GM19438 (cell line): ENCODE results near the gene ICOSLG.
"Not testable (repeated sequence)": the region's sequence is repeated elsewhere in the genome, so short reads cannot be mapped to it uniquely, and the experiment has no call there.

Experiments used
- ATAC-seq: cut with Tn5 transposase; IDR thresholded peaks from one replicate; pipeline ENCODE4 v1.9.1; 2021; ENCODE audit warnings: low read depth; ENCODE audit not compliant: unreplicated experiment

The ICOSLG gene

DNA sequence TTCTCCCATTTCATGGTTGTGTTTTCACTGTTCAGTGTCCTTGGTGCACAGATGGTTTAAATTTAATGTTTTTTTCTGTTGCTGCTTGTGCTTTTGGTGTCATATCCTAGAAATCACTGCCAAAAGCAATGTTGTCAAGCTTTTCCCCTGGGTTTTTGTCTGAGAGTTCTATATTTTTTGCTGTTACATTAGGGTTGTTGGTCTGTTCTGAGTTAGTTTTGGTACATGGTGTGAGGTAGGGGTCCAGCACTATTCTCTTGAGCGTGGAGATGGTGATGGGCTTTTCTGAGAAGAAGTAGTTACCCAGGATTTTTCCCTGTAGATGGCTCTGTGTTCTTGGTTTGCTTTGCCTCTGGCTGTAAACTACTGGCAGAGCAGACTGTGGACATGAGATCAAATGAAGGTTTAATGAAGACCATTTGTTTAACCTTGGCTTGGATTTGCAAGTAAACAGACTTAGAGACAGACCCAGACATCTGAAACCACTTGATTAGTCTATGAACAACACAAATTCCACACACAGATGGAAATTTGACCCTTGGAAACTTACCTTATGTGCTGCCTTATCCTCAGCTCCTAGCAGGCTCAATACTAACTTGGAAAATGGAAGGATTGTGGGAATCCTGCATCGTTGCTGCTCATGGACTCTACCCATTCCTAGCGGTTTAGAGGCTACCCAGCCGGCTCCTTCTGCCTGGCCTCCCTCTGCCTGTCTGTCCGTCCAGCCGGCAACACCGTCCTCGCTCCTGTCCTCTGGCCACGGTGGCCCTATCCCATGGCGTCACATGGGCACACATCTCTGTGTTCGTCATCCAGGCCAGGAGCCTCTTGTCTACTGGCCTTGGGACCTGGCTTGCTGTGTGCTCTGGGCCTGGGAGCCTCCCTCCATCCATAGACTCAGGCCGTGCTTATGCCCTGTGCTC is 50.1 kb downstream of the ICOSLG start:
- ATAC-seq = not testable (repeated sequence)

DNA sequence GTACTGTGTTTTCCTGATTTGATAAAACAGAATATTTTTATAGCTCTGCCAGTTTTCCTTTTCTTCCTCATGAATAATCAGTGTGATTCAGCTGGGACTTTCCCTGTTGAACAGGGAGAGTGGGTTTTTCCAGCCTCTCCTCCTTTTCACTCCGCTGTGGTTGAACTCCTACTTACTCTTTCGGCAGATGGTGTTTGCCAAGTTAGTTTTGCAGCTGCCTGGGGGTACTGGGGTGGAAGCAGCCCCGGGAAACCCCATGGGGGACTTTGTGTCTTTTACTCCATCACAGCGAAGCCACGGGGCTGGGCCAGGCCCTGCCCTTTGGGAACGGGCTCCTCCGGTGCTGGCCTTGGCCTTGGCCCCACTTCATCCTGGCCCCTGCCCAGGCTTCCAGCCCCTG is 55.9 kb downstream of the ICOSLG start:
- ATAC-seq = not testable (repeated sequence)

DNA sequence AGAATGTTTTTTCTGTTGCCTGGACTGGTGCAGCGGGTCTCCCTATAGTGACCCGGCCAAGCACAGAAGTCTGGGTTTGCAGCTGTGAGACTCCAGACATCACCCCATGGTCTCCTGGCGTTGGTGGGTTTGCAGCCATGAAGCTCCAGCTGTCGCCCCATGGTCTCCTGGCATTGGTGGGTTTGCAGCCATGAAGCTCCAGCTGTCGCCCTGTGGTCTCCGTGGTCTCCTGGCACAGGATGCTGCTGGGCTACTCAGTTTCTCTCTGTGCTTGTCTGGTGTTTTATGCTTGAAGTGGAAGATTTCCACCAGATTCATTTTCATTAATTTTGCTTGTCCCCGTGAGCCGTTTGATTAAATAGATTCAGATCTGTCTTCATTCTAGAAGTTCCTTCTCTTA is 58.5 kb downstream of the ICOSLG start:
- not testable (repeated sequence) for ATAC-seq

DNA sequence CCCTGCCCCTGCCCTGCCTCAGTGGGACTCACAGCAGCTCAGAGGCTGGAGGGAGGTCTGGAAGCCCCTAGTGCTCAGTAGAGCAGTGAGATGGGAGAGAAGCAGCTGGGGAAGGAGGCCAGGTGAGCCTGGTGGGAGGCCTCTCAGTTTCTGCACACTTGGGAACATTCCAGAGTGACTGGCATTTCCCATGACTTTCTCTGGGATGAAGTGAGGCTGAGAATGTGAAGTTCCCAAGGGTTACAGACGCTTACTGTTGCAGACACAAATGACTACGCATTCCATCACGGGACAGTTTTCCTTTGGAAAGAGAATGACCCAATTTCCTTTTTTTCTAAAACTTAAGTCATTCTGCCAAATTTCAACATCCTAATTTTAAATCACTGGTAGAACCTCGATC is 59.2 kb downstream of the ICOSLG start:
- not testable (repeated sequence) for ATAC-seq

DNA sequence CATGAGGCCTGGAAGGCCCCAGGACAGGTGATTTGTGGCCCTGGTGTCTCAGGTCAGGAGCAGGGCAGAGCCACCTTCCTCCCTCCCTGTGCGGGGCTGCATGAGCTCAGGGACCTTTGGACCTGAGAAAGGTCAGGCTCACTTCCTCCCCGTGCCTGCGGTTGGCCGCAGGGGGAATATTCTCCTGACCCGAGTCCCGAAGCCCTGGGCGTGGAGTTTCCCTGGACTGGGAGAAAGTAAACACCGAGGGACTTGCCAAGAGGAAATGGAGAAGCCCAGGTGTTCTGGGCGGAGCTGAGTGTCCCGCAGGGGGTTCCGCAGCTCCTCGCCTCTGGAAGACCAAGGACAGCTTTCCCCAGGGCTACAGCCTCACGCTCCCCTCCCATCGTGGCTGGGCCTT is 64.6 kb downstream of the ICOSLG start:
- not testable (repeated sequence) for ATAC-seq

DNA sequence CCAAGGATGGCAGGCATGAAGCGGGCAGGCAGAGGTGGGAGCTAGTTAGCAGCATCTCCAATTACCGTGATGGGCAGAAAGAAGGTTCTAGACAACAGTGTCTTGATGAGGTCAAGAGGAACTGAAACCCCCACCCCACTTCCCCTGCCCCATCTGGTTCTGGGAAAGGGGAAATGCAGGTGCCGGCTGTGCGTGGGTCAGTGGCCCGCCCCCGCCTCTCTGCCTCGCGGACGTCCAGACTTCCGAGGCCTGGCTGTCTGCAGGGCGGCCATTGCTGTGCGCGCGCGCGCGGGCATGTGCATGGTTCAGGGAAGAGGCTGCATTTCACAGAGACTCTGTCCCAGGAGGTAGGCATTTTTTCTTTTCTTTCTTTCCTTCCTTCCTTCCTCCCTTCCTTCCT is 65.6 kb downstream of the ICOSLG start:
- ATAC-seq = not testable (repeated sequence)
